ENCODE results near the gene BEAN1. TPM values are rescaled to one million over a fixed set of nuclear protein-coding genes. Genes with fewer than 3 reads are reported as not detected.
A peak's percentile ranks its signal among the peaks of the same experiment; 100 is the strongest.

The BEAN1 gene
- total RNA-seq, 6 experiments from 2014 or later, result not detected

DNA sequence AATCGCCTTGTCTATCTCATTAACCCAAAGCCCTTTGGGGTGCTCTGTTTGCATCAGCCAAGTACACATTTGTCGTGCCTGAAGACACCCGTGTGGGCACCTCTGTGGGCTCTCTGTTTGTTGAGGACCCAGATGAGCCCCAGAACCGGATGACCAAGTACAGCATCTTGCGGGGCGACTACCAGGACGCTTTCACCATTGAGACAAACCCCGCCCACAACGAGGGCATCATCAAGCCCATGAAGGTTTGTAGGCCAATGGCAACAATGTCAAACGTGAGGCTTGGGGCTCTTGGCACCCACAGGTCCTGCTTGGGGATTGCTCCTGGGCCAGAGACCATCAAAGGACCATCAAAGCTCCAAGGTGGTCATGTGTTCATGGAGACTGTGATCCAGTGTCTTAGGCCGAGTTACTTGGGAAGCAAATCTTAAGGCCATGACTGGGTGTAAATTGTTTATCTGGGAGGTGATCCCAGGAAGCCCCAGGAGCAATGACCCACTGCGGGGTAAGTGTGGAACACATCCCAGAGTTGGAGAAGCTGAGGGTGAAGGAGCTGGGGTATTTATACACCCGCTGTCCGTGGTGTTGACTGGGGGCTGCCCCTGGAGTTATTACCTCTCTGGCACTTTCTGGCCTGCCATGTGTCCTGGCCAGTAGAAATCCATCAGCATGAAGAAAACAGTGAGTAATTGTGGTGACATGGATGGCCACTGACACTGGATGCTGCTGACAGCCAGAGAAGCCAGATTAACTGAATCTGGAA, 36.6 kb upstream of the BEAN1 start:
- no peaks in the 10 kb centered on the region for H3K4me1 Mint-ChIP-seq (ENCODE audit: low read depth)
- H3K4me3 Mint-ChIP-seq, result no peak overlapping the region
- no peak for DNase-seq
- TF ChIP-seq, protein P1, sequence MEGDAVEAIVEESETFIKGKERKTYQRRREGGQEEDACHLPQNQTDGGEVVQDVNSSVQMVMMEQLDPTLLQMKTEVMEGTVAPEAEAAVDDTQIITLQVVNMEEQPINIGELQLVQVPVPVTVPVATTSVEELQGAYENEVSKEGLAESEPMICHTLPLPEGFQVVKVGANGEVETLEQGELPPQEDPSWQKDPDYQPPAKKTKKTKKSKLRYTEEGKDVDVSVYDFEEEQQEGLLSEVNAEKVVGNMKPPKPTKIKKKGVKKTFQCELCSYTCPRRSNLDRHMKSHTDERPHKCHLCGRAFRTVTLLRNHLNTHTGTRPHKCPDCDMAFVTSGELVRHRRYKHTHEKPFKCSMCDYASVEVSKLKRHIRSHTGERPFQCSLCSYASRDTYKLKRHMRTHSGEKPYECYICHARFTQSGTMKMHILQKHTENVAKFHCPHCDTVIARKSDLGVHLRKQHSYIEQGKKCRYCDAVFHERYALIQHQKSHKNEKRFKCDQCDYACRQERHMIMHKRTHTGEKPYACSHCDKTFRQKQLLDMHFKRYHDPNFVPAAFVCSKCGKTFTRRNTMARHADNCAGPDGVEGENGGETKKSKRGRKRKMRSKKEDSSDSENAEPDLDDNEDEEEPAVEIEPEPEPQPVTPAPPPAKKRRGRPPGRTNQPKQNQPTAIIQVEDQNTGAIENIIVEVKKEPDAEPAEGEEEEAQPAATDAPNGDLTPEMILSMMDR (IDR thresholded peaks at IDR 0.05), result no peak
- no peak overlapping the region for H3K27ac Mint-ChIP-seq
- H3K36me3 Mint-ChIP-seq (ENCODE audit: low read depth), result no peaks in the 10 kb centered on the region
- H3K27me3 Mint-ChIP-seq (ENCODE audit: insufficient read depth), result peaks cover 21% of the 10 kb centered on the region
- no peaks in the 10 kb centered on the region for H3K9me3 Mint-ChIP-seq

DNA sequence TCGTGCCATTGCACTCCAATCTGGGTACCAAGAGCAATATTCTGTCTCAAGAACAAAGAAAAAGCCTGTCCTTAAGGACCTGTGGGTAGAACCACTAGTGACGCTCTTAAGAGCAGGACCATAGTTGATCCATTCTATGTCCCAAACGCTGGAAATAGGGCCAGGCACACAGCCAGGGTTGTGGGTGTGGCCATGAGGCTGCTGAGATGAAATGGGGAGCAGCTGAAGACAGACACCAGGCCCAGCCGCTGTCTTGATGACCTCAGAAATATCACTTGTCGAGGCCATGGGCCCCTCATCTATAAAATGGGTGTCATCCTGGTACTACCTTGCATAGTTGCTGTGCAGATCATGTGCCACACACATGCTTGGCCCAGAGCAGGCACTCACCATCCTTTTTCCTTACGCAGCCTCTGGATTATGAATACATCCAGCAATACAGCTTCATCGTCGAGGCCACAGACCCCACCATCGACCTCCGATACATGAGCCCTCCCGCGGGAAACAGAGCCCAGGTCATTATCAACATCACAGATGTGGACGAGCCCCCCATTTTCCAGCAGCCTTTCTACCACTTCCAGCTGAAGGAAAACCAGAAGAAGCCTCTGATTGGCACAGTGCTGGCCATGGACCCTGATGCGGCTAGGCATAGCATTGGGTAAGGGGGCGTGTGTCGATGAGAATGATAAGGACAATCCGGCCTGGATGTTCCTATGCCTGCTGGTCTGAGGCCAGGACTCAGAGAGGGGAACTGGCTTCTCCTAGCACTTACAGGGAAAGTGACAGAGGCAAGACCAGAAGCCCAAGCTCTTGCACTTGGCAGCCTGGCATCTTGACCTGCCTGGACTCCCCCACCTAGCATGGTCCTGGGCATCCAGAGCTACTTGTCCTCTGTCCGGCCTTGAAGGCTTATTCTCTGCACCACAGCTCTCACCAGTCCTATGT, 35.1 kb upstream of the BEAN1 start:
- no peak for DNase-seq
- Mint-ChIP-seq H3K4me3 (no peak overlapping the region), H3K9me3 (no peaks in the 10 kb centered on the region), H3K27me3 (ENCODE audit: insufficient read depth) (peaks cover 24% of the 10 kb centered on the region), H3K4me1 (ENCODE audit: low read depth) (no peaks in the 10 kb centered on the region), H3K27ac (no peak overlapping the region), H3K36me3 (ENCODE audit: low read depth) (no peaks in the 10 kb centered on the region)
- TF ChIP-seq, protein P1 (IDR thresholded peaks at IDR 0.05), result no peak

DNA sequence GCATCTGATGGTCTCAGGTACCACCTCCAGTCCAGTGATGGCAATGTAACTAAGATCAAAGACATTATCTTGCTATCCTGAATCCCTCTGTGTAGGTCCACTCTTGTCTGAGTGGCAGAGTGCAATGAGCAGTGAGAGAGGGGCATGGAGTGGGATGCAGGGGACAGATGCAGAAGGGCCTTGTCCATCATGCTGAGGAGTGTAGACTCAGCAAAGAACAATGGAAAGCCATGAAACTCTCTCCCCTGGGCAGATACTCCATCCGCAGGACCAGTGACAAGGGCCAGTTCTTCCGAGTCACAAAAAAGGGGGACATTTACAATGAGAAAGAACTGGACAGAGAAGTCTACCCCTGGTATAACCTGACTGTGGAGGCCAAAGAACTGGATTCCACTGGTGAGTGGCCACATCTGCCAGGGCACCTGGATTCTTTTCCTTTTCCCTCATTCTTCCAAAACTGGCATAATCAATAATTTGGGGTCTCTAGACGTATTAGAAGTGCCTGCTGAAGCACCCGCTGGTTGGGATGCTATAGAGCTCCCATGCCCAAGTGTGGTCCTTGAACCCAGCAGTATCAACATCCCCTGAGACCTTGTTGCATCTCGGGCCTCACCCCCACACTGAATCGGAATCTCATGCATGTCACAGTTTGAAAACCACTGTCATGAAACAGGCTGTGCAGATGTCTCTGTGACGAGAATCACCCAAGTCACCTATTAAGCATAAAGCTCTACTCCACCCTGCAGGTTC, 31.1 kb upstream of the BEAN1 start:
- TF ChIP-seq, protein P1 (IDR thresholded peaks at IDR 0.05), result no peak
- Mint-ChIP-seq H3K36me3 (ENCODE audit: low read depth) (no peaks in the 10 kb centered on the region), H3K27me3 (ENCODE audit: insufficient read depth) (peaks cover 21% of the 10 kb centered on the region), H3K4me1 (ENCODE audit: low read depth) (no peaks in the 10 kb centered on the region), H3K4me3 (no peak overlapping the region), H3K9me3 (no peaks in the 10 kb centered on the region), H3K27ac (no peak overlapping the region)
- DNase-seq, result no peak

DNA sequence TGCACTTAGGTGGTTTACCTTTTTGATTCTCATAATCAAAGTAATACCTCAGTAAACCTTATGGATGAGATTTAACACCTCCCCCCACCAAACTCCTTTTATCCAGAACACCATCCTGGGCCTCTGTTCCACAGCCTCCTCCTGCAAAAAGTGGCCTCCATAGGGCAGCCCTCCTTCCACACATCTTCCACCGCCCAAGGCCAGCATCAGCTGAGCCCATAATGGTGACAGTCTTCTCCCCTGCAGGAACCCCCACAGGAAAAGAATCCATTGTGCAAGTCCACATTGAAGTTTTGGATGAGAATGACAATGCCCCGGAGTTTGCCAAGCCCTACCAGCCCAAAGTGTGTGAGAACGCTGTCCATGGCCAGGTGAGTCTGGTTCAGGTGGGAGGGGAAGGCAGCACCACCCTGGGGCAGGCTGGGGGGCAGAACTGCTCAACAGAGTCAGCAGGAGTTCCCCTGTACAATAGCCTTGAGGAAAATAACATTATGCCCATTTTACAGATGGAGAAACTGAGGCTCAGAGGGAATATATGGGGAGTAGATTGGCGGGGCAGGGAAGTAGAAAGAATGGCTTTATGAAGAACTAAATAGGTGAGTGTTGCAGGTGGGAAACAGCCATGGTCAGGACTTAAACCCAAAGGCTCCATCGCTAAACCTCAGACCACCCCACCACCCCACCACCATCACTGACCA, 29.2 kb upstream of the BEAN1 start:
- Mint-ChIP-seq H3K27me3 (ENCODE audit: insufficient read depth) (peaks cover 21% of the 10 kb centered on the region), H3K9me3 (no peaks in the 10 kb centered on the region), H3K4me3 (no peak overlapping the region), H3K4me1 (ENCODE audit: low read depth) (no peaks in the 10 kb centered on the region), H3K36me3 (ENCODE audit: low read depth) (no peaks in the 10 kb centered on the region), H3K27ac (no peak overlapping the region)
- DNase-seq, result no peak
- TF ChIP-seq, protein P1 (IDR thresholded peaks at IDR 0.05), result no peak

DNA sequence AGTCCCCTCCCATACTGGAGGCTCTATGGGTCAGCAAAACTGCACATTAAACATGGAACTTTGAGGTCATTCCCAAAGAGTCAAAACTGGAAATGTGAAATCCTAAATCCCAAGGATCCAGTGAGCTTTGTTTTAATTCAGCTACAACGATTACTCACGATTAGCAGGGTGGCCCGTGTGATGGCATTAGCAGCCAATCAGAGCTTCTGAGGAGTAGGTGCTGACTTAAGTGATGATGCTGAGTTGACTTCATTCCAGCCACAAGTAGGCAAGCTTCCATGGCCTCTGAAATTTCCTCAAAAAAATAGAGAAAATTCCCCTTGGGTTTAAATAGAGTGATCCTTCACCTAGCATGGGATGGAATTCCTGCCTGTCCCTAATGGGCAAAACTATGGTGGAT, 28.1 kb upstream of the BEAN1 start:
- Mint-ChIP-seq H3K27me3 (ENCODE audit: insufficient read depth) (peaks cover 24% of the 10 kb centered on the region), H3K36me3 (ENCODE audit: low read depth) (no peaks in the 10 kb centered on the region), H3K4me1 (ENCODE audit: low read depth) (no peaks in the 10 kb centered on the region), H3K4me3 (no peak overlapping the region), H3K9me3 (no peaks in the 10 kb centered on the region), H3K27ac (no peak overlapping the region)
- DNase-seq, result peak; percentile 28
- TF ChIP-seq, protein P1 (IDR thresholded peaks at IDR 0.05), result 0 out of 2 replicates have a peak, but pooled peaks have one; percentile 12
